Neural cell (in vitro differentiated cells): ENCODE results near the gene ZNF687. TPM values are rescaled to one million over a fixed set of nuclear protein-coding genes. Genes with fewer than 3 reads are reported as not detected.

Source experiments
- H2AFZ ChIP-seq: fragments of 200-600, 300-800 bp; sonication (generic), shearing (Covaris generic); 2 replicates; pipeline ENCODE4 v1.6.0; 2014; ENCODE audit warnings: low read depth, mild to moderate bottlenecking, antibody characterized with exemption, low read length, moderate library complexity
- H3F3A ChIP-seq: fragments of 200-600 bp; shearing (Covaris generic); 2 replicates; pipeline ENCODE4 v1.6.1; 2016; ENCODE audit warnings: mild to moderate bottlenecking, moderate library complexity, mixed read lengths, antibody characterized with exemption, low read length; ENCODE audit not compliant: insufficient read depth, poor library complexity, severe bottlenecking
- H3K27ac ChIP-seq: fragments of 200-600, 300-800 bp; sonication (generic), shearing (Covaris generic); 2 replicates; pipeline ENCODE4 v1.5.1; 2014; ENCODE audit warnings: mild to moderate bottlenecking, low read length, moderate library complexity
- H3K27me3 ChIP-seq: fragments of 300-800, 200-600 bp; sonication (generic), shearing (Covaris generic); 2 replicates; pipeline ENCODE4 v1.6.0; 2014; ENCODE audit warnings: mild to moderate bottlenecking, low read depth, low read length, moderate library complexity; ENCODE audit not compliant: insufficient read depth
- H3K36me3 ChIP-seq: fragments of 300-800, 200-600 bp; sonication (generic), shearing (Covaris generic); 2 replicates; pipeline ENCODE4 v1.5.1; 2014; ENCODE audit warnings: mild to moderate bottlenecking, antibody characterized with exemption, low read length, moderate library complexity; ENCODE audit not compliant: insufficient read depth
- H3K4me2 ChIP-seq: fragments of 300-800, 200-600 bp; sonication (generic), shearing (Covaris generic); 2 replicates; pipeline ENCODE4 v1.6.0; 2014; ENCODE audit warnings: mild to moderate bottlenecking, low read length
- H3K4me3 ChIP-seq: fragments of 300-800, 200-600 bp; sonication (generic), shearing (Covaris generic); 2 replicates; pipeline ENCODE4 v1.5.1; 2014; ENCODE audit warnings: mild to moderate bottlenecking, low read length, moderate library complexity
- H3K79me2 ChIP-seq: fragments of 200-600 bp; shearing (Covaris generic); replicated peaks from 2 replicates; pipeline ENCODE4 v1.6.0; 2014; ENCODE audit warnings: mild to moderate bottlenecking, low read length, moderate library complexity; ENCODE audit not compliant: insufficient read depth
- H3K9ac ChIP-seq: fragments of 300-800, 200-600 bp; sonication (generic), shearing (Covaris generic); 2 replicates; pipeline ENCODE4 v1.6.1; 2016; ENCODE audit warnings: mild to moderate bottlenecking, low read length, mixed read lengths
- H3K9me2 ChIP-seq: fragments of 200-600 bp; shearing (Covaris generic); 2 replicates; pipeline ENCODE4 v1.6.1; 2016; ENCODE audit warnings: mild to moderate bottlenecking, low read length, mixed read lengths; ENCODE audit not compliant: insufficient read depth
- H3K9me3 ChIP-seq: fragments of 200-600, 300-800 bp; sonication (generic), shearing (Covaris generic); 2 replicates; pipeline ENCODE4 v1.6.1; 2016; ENCODE audit warnings: mild to moderate bottlenecking, mixed run types, low read length, moderate library complexity, mixed read lengths
- H4K20me1 ChIP-seq: fragments of 200-600 bp; shearing (Covaris generic); 2 replicates; pipeline ENCODE4 v1.6.1; 2016; ENCODE audit warnings: mild to moderate bottlenecking, mixed run types; ENCODE audit not compliant: insufficient read depth
- EP300 ChIP-seq: fragments of 450-650 bp; conservative IDR thresholded peaks from 2 replicates; pipeline ENCODE4 v1.6.1; 2014; ENCODE audit warnings: antibody characterized with exemption, mild to moderate bottlenecking, moderate library complexity; ENCODE audit not compliant: poor library complexity, severe bottlenecking
- EZH2 ChIP-seq: fragments of 200-600, 300-800 bp; shearing (Covaris generic), sonication (generic); IDR thresholded peaks from 2 replicates; pipeline ENCODE4 v1.6.1; 2014; ENCODE audit warnings: antibody characterized with exemption, low read length, borderline replicate concordance, mild to moderate bottlenecking; ENCODE audit not compliant: insufficient read depth, poor library complexity, severe bottlenecking
- MXI1 ChIP-seq: fragments of 450-650 bp; conservative IDR thresholded peaks from 2 replicates; pipeline ENCODE4 v1.6.1; 2014; ENCODE audit warnings: antibody characterized with exemption, mild to moderate bottlenecking; ENCODE audit not compliant: poor library complexity, severe bottlenecking
- POLR2AphosphoS5 ChIP-seq: IDR thresholded peaks from 2 replicates; pipeline ENCODE4 v1.6.1; 2012
- RAD21 ChIP-seq: fragments of 450-650 bp; conservative IDR thresholded peaks from 2 replicates; pipeline ENCODE4 v1.6.1; 2014; ENCODE audit warnings: antibody characterized with exemption, mild to moderate bottlenecking, moderate library complexity
- SMC3 ChIP-seq: fragments of 450-650 bp; conservative IDR thresholded peaks from 2 replicates; pipeline ENCODE4 v1.6.1; 2014; ENCODE audit warnings: antibody characterized with exemption, mild to moderate bottlenecking, moderate library complexity; ENCODE audit not compliant: poor library complexity
- TAF1 ChIP-seq: IDR thresholded peaks from 2 replicates; pipeline ENCODE4 v1.6.1; 2012; ENCODE audit warnings: low read depth
- polyA plus RNA-seq: library from polyadenylated mRNA; depleted of rRNA; stranded (reverse); fragments of >200 nt; gene quantifications from 2 replicates; pipeline ENCODE4 v1.2.3, GENCODE V29; 2014
- TF ChIP-seq, protein P1 (sequence below): IDR thresholded peaks from 2 replicates; pipeline ENCODE4 v1.6.1; 2012; ENCODE audit warnings: borderline replicate concordance
- TF ChIP-seq, protein P2 (sequence below): fragments of 450-650 bp; IDR thresholded peaks from 2 replicates; pipeline ENCODE4 v1.5.1; 2014; ENCODE audit warnings: antibody characterized with exemption, mild to moderate bottlenecking, moderate library complexity; ENCODE audit not compliant: poor library complexity, severe bottlenecking

Gene ZNF687
- polyA plus RNA-seq, 1 donor from 2014 or later = 6.9 TPM

DNA sequence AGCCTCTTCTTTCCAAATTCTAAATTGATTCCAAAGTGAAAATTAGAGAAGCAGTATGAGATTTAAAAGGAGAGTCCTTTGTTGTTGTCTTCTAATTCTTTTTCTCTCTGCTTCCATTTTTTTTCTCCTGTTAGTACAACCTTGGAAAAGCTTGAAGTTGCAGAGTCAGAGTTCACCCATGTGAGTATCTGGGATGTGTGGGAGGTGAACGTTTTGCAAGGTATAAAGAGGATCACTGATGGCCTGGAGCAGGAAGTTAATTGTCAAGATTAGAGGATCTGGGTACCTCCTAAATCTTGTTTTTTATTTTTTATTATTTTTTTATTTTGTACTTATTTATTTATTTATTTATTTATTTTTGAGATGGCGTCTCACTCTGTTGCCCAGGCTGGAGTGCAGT is 35.3 kb upstream of the ZNF687 start:
- TF ChIP-seq SMC3 (no peak), EZH2 (no peak), EP300 (no peak), POLR2AphosphoS5 (no peak), TAF1 (no peak), MXI1 (no peak), RAD21 (no peak)
- TF ChIP-seq, protein P1, sequence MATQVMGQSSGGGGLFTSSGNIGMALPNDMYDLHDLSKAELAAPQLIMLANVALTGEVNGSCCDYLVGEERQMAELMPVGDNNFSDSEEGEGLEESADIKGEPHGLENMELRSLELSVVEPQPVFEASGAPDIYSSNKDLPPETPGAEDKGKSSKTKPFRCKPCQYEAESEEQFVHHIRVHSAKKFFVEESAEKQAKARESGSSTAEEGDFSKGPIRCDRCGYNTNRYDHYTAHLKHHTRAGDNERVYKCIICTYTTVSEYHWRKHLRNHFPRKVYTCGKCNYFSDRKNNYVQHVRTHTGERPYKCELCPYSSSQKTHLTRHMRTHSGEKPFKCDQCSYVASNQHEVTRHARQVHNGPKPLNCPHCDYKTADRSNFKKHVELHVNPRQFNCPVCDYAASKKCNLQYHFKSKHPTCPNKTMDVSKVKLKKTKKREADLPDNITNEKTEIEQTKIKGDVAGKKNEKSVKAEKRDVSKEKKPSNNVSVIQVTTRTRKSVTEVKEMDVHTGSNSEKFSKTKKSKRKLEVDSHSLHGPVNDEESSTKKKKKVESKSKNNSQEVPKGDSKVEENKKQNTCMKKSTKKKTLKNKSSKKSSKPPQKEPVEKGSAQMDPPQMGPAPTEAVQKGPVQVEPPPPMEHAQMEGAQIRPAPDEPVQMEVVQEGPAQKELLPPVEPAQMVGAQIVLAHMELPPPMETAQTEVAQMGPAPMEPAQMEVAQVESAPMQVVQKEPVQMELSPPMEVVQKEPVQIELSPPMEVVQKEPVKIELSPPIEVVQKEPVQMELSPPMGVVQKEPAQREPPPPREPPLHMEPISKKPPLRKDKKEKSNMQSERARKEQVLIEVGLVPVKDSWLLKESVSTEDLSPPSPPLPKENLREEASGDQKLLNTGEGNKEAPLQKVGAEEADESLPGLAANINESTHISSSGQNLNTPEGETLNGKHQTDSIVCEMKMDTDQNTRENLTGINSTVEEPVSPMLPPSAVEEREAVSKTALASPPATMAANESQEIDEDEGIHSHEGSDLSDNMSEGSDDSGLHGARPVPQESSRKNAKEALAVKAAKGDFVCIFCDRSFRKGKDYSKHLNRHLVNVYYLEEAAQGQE = no peak
- TF ChIP-seq, protein P2, sequence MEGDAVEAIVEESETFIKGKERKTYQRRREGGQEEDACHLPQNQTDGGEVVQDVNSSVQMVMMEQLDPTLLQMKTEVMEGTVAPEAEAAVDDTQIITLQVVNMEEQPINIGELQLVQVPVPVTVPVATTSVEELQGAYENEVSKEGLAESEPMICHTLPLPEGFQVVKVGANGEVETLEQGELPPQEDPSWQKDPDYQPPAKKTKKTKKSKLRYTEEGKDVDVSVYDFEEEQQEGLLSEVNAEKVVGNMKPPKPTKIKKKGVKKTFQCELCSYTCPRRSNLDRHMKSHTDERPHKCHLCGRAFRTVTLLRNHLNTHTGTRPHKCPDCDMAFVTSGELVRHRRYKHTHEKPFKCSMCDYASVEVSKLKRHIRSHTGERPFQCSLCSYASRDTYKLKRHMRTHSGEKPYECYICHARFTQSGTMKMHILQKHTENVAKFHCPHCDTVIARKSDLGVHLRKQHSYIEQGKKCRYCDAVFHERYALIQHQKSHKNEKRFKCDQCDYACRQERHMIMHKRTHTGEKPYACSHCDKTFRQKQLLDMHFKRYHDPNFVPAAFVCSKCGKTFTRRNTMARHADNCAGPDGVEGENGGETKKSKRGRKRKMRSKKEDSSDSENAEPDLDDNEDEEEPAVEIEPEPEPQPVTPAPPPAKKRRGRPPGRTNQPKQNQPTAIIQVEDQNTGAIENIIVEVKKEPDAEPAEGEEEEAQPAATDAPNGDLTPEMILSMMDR = no peak
- Histone ChIP-seq H4K20me1 (no peaks in the 10 kb centered on the region), H3K4me2 (no peak overlapping the region), H3K4me3 (no peak overlapping the region), H3K36me3 (no peaks in the 10 kb centered on the region), H3F3A (no peaks in the 10 kb centered on the region), H2AFZ (no peak overlapping the region), H3K79me2 (no peaks in the 10 kb centered on the region), H3K9me2 (no peaks in the 10 kb centered on the region), H3K27ac (no peak overlapping the region), H3K9me3 (no peaks in the 10 kb centered on the region), H3K27me3 (no peaks in the 10 kb centered on the region), H3K9ac (no peak overlapping the region)

DNA sequence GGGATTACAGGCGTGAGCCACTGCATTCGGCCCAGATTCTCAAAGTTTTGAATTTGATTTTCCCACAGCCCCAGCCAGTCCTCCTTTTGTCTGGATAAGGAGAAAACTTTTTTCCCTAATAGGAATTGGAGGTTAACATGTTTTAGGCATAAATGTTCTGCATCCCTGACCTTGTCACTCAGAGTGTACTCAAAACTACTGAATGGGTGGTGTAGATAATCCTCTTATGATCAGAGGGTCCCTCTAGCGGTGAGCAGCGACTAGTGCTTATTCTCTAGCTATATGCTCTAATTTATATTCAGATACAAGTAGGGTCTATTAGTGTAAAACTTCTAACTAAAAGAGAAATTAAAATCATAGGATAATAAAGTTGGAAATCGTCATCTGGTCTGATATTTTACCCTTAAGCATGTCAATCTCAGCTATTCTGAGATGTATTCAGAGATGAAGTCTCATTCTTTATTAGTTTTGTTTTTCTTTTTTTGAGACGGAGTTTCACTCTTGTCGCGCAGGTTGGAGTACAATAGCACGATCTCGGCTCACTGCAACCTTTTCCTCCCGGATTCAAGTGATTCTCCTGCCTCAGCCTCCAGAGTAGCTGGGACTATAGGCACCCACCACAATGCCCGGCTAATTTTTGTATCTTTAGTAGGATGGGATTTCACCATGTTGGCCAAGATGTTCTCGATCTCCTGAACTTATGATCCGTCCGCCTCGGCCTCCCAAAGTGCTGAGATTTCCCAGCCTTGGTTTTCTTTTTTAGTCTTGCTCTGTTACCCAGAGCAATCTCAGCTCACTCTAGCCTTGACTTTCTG is 30.2 kb upstream of the ZNF687 start:
- no peak overlapping the region for H2AFZ ChIP-seq
- no peaks in the 10 kb centered on the region for H3K36me3 ChIP-seq
- H3K27ac ChIP-seq = no peak overlapping the region
- no peak overlapping the region for H3K4me3 ChIP-seq
- no peaks in the 10 kb centered on the region for H3K27me3 ChIP-seq
- no peak overlapping the region for H3K4me2 ChIP-seq
- H3K79me2 ChIP-seq = peaks cover 19% of the 10 kb centered on the region
- H3F3A ChIP-seq = no peaks in the 10 kb centered on the region
- H3K9me3 ChIP-seq = no peaks in the 10 kb centered on the region
- no peaks in the 10 kb centered on the region for H3K9me2 ChIP-seq
- H3K9ac ChIP-seq = no peak overlapping the region
- peak; percentile 60 for TF ChIP-seq RAD21
- TF ChIP-seq, protein P2 = peak; percentile 80
- TF ChIP-seq SMC3 = peak; percentile 48
- TF ChIP-seq, protein P1 = no peak
- no peaks in the 10 kb centered on the region for H4K20me1 ChIP-seq
